SKM-1 treated with dmso at 0.1 percent for 144 hours (cell line): ENCODE results near the gene ABCB9.

Source experiments
- DNase-seq: peaks from one replicate; lab custom pipeline; 2025; ENCODE audit not compliant: unreplicated experiment; lab: John Stamatoyannopoulos, UW

ABCB9 gene

DNA sequence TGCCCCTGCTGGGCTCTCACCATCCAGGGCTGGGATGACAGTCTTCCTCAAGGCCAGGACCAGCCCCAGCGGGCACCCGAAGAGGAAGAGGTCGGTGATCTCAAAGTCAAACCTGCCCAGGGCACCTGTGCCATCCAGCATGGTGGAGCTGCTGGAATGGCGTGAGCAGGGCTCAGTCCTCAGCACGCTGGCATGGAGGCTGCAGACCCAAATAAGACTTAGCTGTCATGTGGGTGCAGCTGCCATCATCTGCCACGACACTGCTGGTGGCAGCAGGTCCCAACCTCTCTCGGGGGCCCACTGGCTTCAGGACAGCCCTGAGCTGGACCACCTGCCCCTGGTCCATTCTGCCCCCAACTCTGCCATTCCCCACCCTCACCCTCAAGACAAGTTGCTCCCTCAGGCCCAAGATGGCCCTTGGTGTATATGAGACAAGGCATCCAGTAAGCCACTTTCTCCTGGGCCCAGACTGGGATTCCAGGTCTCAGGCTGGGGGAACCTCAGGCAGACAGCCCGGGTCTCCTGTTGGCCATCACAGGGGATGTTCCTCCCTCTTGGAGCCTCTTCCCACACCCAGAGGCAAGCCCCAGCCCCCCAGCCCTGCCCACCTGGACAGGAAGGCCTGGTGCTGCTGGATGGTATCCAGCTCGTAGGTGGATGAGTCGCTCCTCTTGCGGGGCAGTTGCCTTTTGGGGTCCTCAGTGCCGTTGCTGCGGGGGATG, 28.7 kb upstream of the ABCB9 start:
- DNase-seq = no peak

DNA sequence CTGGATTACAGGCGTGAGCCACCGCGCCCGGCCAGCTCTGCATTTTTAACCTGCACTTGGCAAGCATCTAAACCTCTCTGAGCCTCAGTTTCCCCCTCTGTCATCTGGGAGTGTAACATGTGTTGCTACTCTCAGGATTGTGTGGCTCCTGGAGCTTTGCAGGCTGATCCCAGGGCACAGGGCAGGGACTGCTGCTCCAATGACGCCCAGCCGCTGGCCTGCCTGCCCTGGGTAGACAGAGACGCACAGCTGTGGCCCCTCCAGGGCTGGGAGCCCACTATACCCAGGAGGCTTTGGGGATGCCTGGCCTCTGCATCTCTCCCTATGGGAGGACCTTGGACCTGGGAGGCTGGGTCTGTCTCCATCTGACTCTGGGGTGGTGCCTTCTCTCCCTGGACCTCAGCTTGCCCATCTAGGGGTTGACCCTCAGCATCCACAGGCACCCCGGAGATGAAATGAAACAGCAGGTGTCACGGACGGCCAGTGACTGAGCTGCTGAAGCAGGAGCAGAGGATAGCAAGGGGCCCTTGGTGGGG, 27.9 kb upstream of the ABCB9 start:
- no peak for DNase-seq

DNA sequence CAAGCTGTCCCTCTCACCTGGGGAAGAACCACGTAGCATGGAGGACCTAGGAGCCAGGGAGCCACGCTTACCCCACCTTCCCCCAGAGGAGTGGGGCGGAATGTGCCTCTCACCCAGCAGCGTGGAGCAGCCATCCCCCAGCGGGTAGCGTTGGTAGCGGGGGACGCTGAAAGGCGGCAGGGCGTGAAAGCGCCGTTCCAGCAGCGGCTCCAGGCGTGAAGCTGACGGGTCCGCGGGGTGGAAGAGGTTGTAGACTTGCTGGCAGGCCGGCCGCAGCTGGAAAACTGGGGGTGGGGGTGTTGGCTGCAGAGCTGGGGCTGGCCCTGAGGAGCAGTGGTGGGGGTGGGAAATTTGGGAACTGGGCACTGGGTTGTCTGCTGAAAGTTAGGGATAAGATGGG, 26.1 kb upstream of the ABCB9 start:
- DNase-seq = no peak

GRCh38 chr12:122991623-122992275, 25.5 kb upstream of the ABCB9 start:
- no peak for DNase-seq

- DNase-seq = no peak
Measured at GRCh38 chr12:122990961-122991622, 24.8 kb upstream of the ABCB9 start.

GRCh38 chr12:122990561-122990960, 24.3 kb upstream of the ABCB9 start:
- DNase-seq = no peak

GRCh38 chr12:122989874-122990419, 23.7 kb upstream of the ABCB9 start:
- no peak for DNase-seq

- no peak for DNase-seq
Measured at GRCh38 chr12:122989225-122989839, 23.1 kb upstream of the ABCB9 start.

GRCh38 chr12:122988612-122989212, 22.4 kb upstream of the ABCB9 start:
- DNase-seq = no peak

DNA sequence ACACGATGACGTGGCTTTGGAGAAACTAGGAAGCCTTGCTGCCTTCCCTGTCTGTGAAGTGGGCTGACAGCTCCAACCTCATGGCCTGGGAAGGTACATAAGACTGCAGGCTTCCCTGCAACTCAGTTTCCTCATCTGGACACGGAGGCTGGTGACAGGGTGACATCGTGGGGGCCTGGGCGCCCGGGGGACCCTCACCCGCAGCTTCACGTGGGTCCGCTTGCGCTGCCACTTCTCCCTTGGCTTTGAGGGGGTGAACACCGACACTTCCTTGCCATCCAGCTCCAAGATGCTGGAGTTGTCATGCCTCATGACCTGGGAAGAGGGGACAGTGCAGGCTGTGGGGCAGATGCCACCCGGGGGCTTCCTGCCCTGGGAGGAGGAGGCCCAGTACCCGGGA, 21.8 kb upstream of the ABCB9 start:
- DNase-seq = no peak

DNA sequence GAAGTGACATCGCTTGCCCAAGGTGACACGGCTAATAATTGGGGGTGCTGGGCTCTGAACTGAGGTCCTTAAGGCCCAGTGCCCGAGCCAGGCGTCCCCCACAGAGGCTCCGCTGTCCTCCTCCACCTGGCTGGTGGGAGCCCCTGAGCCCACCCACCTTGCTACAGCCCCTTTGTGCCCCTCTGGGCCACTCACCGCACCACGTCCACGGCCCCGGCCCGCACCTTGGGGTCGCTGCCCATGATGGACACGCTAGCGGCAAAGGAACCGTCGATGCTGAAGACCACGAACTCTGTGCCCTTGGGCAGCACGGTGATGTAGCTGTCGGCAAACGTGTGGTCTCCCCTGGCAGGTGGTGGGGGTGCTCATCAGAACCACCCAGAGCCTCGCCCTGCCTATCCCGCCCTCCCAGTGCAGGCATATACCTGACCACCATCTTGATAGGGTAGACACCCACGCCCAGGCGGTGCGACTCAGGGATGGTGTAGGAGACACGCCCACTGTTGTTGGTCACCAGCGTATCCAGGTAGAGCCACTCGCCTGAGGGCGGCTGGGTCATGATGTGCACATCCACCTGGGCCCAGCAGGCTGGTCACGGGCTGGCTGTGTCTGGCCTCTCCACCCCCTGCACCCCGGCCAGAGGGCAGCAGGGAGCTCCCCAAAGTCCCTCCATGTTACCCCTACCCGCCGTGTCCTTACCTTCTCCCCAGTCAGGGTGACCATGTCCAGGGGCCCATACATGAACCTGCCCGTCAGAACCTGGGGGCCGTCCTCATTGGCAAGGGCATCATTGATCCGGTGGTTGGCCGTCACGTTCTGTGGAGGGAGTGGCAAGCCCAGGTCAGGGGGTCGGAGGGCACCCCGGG, 21.1 kb upstream of the ABCB9 start:
- DNase-seq = no peak

DNA sequence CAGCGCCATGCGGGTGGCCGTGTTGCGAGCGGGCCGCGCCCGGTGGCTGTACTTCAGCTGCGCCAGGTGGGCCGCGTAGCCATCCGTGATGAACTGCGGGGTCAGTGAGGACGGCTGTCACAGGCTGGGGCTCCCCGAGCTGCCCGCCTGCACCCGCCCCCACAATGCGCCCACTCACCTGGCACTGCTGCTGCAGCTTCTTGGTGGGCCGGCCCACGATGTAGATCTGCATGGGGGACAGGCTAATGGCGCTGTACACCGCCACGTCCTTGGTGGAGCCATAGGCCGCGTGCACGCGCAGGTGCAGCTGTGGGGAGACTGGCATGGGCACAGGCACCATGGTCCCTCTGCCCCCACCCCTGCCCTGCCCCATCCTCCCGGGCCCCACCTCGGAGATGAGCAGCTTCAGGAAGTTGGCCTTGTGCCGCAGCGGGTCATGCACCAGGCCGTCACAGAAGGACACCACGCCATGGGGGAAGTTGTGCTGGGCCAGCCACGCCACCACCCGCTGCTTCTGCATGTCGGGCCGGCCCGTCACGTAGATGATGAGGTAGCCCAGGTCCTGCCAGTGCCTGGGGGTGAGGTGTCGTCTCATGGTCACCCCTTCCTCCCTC, 20.1 kb upstream of the ABCB9 start:
- DNase-seq = no peak

- no peak for DNase-seq
Measured at GRCh38 chr12:122985338-122986257, 19.3 kb upstream of the ABCB9 start.

DNA sequence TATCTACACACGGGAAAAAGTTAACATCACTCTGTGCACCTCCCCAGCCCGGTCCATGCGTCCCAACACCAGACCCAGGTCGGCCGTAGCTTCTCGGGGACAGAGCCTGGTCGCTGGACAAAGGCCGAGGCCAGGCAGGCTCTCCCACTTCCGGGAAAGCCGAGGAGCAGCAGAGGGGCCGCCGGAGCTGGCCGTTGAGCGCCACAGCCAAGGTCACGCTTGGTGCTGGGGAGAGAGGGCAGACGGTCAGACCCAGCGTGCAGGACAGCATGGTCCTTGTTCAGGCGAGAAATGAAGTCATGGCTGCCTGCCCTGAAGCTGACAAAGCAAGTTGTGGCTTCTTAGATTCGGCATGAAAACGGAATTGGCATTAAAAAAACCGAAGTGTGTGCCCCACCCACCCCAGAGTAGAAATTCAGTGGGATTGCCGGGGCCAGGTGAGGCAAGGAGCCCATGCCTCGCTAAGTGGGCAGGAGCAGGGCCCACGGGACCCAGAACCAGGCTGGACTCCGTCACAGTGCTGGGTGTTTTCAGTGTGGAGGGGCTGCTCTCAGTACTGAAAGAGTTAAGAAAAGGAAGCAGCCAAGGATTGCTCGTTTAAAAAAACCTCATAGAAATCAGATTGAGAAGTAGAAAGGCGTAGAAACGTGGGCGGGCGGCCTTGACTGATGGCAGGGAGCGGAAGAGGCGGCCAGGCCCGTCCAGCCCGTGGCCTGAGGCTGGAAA, 18.5 kb upstream of the ABCB9 start:
- no peak for DNase-seq

DNA sequence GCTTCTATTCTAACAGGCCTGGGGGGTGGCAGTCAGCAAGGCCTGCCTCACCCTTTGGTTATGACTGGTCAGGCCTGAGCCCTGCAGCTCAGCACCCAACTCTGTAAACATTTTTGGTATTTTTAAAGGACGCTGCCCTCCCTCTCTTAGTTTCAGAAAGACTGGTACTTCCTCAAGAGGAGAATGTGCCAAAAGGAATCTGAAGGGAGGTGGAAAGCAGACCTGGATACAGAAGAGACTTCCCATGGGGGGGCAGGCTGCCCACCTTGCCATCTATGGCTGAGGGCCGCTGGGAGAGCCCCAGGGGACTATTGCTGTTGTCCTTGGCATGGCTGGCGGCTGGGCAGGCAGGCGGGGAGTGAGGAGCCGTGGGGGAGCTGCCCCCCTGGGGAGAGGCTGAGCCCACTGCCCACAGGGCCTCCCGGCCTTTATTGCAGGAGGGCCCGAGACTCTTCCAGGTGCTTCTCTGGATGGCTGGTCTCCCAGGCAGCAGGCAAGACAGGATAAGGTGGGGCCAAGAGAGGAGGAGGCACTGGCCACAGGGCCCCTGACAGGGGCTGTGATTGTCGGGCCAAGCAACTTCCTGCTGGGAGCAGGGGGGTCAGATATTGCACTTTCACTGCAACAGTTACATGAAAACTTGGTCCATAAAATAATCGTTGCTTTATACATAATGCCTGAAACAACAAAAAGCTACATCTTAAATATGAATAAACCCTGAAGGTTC, 17.7 kb upstream of the ABCB9 start:
- DNase-seq = no peak

GRCh38 chr12:122982963-122983788, 16.9 kb upstream of the ABCB9 start:
- no peak for DNase-seq
